Effector memory CD4-positive, alpha-beta T cell (primary cell): ENCODE data around the gene MRPL14.

Experiments
- DNase-seq, 3 donors: peaks; one replicate each; pipeline ENCODE4 v3.0.0-alpha.2; 2020
- H3K27ac ChIP-seq: 2 replicates; pipeline ENCODE4 v1.7.0; 2013; ENCODE audit warnings: mild to moderate bottlenecking, low read length, moderate library complexity; ENCODE audit not compliant: insufficient read depth, poor library complexity, severe bottlenecking
- H3K27me3 ChIP-seq: replicated peaks from 2 replicates; pipeline ENCODE4 v1.7.0; 2013; ENCODE audit warnings: mild to moderate bottlenecking, low read length; ENCODE audit not compliant: insufficient read depth, control insufficient read depth, poor library complexity, severe bottlenecking
- H3K36me3 ChIP-seq: 2 replicates; pipeline ENCODE4 v1.7.0; 2013; ENCODE audit warnings: mild to moderate bottlenecking, low read length, moderate library complexity; ENCODE audit not compliant: control insufficient read depth, insufficient read depth
- H3K4me1 ChIP-seq: 2 replicates; pipeline ENCODE4 v1.7.0; 2013; ENCODE audit warnings: low read length, mild to moderate bottlenecking; ENCODE audit not compliant: control insufficient read depth, insufficient read depth, poor library complexity, severe bottlenecking
- H3K4me3 ChIP-seq: 2 replicates; pipeline ENCODE4 v1.7.0; 2013; ENCODE audit warnings: low read length, low read depth, mild to moderate bottlenecking; ENCODE audit not compliant: insufficient read depth, poor library complexity, severe bottlenecking
- H3K9me3 ChIP-seq: 2 replicates; pipeline ENCODE4 v1.7.0; 2013; ENCODE audit warnings: mild to moderate bottlenecking, low read length, moderate library complexity; ENCODE audit not compliant: control insufficient read depth

The MRPL14 gene

GRCh38 chr6:44110966-44111365 is 16.3 kb downstream of the MRPL14 start:
- Histone ChIP-seq H3K4me3 (no peak overlapping the region), H3K4me1 (no peaks in the 10 kb centered on the region), H3K27ac (no peak overlapping the region), H3K27me3 (no peaks in the 10 kb centered on the region), H3K9me3 (no peaks in the 10 kb centered on the region), H3K36me3 (peaks cover 56% of the 10 kb centered on the region)
- DNase-seq: no peak

DNA sequence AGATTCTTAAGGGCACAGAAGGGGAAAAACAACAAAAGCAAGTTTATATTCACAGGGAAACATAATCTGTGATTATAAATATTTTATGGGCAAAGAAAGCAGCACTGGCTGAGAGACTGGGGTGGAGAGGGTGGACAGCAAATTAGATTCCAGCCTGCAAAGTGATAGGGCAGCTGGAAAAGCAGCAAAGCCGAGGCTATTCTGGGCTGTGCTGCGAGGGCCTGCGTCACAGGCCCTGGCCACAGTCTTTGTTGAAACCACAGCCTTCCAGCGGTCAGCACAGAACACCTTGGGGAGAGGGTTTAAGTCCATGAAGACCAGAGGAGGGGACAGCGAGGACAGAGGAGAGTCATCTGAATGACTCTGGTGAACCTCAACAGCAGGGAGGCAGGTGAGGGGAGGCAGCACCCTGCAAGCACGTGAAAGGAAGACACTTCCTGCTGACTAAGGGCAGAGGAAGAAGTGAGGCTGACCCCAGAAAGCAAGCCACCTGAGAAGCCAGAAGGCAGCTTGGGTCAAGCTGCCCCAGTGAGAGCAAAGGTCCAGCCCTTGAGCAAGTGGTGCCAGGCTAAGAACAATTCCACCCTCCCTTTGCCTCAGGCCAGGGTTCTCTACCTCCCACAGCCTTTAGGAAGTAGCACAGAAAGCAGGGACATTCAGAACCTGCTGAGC is 17.1 kb downstream of the MRPL14 start:
- no peak overlapping the region for H3K27ac ChIP-seq
- H3K27me3 ChIP-seq: no peaks in the 10 kb centered on the region
- no peak overlapping the region for H3K4me3 ChIP-seq
- DNase-seq: no peak
- H3K36me3 ChIP-seq: peaks cover 53% of the 10 kb centered on the region
- no peaks in the 10 kb centered on the region for H3K9me3 ChIP-seq
- H3K4me1 ChIP-seq: no peaks in the 10 kb centered on the region

- no peaks in the 10 kb centered on the region for H3K9me3 ChIP-seq
- H3K4me3 ChIP-seq: no peak overlapping the region
- DNase-seq: no peak
- H3K36me3 ChIP-seq: peaks cover 49% of the 10 kb centered on the region
- H3K4me1 ChIP-seq: no peaks in the 10 kb centered on the region
- H3K27me3 ChIP-seq: no peaks in the 10 kb centered on the region
- H3K27ac ChIP-seq: no peak overlapping the region
These were observed 18.0 kb downstream of the MRPL14 start for GRCh38 chr6:44109212-44109611.

GRCh38 chr6:44108471-44108870 is 18.8 kb downstream of the MRPL14 start:
- DNase-seq: no peak
- Histone ChIP-seq H3K27me3 (no peaks in the 10 kb centered on the region), H3K27ac (no peak overlapping the region), H3K9me3 (no peaks in the 10 kb centered on the region), H3K4me1 (no peaks in the 10 kb centered on the region), H3K36me3 (peaks cover 46% of the 10 kb centered on the region), H3K4me3 (no peak overlapping the region)

DNA sequence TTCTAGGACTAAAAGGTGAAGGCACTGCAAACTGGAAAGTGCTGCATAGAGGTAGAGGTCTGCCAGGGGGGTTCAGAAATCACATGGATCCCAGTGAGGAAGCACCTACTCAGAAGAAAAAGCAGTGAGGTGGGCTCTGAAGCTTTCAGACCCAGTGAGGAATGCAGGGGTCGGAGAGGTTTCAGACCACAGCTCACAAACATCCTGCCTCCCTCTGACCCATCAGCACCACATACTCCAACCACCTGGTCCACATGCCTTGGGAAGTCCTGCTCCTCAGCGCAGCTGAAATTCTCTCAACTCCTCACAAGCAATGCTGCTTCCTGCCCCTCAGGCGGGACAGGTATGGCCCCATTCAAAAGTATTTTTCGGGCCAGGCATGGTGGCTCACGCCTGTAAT is 20.2 kb downstream of the MRPL14 start:
- Histone ChIP-seq H3K27me3 (no peaks in the 10 kb centered on the region), H3K27ac (no peak overlapping the region), H3K9me3 (no peaks in the 10 kb centered on the region), H3K4me1 (no peaks in the 10 kb centered on the region), H3K36me3 (peaks cover 32% of the 10 kb centered on the region), H3K4me3 (no peak overlapping the region)
- no peak for DNase-seq

DNA sequence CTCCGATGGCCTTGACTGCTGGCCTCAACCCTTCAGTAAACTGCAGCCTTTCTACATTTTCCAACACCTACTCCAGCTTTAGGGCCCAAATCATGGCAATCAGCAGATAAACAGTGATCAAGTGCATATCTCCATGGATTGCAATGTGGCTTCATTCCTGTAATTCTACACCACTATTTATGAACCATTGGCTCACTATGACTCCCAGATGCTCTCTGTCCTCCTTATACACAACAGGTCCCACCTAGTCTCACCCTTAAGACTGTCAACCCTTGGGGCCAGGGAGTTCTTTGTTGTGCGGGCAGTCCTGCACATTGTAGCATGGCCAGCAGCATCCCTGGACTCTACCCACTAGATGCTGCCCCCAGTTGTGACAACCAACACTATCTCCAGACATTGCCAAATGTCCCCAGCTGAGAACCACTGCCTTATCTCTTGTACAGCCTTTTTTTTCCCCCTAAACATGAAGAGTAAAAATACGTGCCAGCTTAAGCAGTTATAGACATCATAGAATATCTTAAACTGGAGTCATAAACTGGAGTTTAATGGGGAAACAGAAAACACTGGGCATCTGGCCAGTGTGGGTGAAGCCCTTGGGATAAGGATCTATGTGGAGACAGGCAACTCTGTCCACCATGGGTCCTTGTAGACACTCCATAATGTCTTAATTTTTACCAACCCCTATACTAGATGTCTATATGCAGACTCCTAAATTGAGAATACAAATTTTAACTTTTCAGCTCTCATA is 21.1 kb downstream of the MRPL14 start:
- H3K9me3 ChIP-seq: no peaks in the 10 kb centered on the region
- H3K4me1 ChIP-seq: no peaks in the 10 kb centered on the region
- H3K27me3 ChIP-seq: no peaks in the 10 kb centered on the region
- no peak overlapping the region for H3K4me3 ChIP-seq
- H3K36me3 ChIP-seq: peaks cover 23% of the 10 kb centered on the region
- DNase-seq: no peak
- H3K27ac ChIP-seq: no peak overlapping the region

- DNase-seq: no peak
- H3K9me3 ChIP-seq: no peaks in the 10 kb centered on the region
- H3K27me3 ChIP-seq: no peaks in the 10 kb centered on the region
- H3K27ac ChIP-seq: no peak overlapping the region
- no peaks in the 10 kb centered on the region for H3K4me1 ChIP-seq
- no peak overlapping the region for H3K4me3 ChIP-seq
- H3K36me3 ChIP-seq: peaks cover 14% of the 10 kb centered on the region
These were observed 22.1 kb downstream of the MRPL14 start for GRCh38 chr6:44105146-44105545.

GRCh38 chr6:44104481-44105021 is 22.7 kb downstream of the MRPL14 start:
- no peak for DNase-seq
- H3K36me3 ChIP-seq: peaks cover 8% of the 10 kb centered on the region
- no peak overlapping the region for H3K4me3 ChIP-seq
- H3K27me3 ChIP-seq: no peaks in the 10 kb centered on the region
- no peaks in the 10 kb centered on the region for H3K9me3 ChIP-seq
- no peak overlapping the region for H3K27ac ChIP-seq
- no peaks in the 10 kb centered on the region for H3K4me1 ChIP-seq

DNA sequence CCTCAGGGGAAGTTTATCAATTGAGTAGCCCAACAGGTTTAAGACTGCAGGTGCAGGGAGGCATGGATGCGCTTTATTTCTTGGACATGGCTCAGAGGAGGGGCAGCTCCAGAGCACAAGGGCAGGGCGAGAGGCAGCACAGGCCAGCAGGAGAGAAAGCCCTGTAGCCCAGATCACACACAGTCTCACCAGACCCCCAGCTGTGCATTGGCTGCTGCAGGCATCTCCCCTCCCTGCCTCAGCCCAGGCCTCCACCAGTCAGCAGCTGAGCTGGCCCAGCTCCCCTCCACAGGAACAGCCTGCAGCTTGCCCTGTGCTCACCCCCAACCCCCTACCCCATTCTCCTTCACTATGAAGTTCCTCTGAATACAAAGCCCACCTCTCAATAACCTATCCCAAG is 24.7 kb downstream of the MRPL14 start:
- H3K27me3 ChIP-seq: no peaks in the 10 kb centered on the region
- H3K4me3 ChIP-seq: no peak overlapping the region
- H3K4me1 ChIP-seq: no peaks in the 10 kb centered on the region
- DNase-seq: no peak
- H3K9me3 ChIP-seq: no peaks in the 10 kb centered on the region
- no peak overlapping the region for H3K27ac ChIP-seq
- peaks cover 5% of the 10 kb centered on the region for H3K36me3 ChIP-seq

DNA sequence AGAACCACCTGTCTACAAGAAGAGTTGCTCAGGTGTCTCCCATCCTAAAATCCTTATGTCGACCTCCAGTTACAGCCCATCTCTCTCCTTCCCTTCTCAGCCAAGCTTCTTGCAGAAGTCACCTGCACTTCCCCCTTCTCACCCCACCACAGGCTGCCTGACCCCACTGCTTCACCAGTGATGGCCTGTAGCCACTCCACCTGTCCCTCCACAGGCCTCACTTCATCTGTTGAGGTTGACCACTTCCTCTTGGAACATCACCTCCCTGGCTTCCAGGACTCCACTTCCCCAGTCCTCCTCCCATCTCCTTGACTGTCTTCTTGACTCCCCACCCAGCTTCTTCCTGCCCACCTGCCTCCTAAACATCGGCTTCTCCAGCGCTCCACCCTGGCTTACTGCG is 25.4 kb downstream of the MRPL14 start:
- H3K27ac ChIP-seq: no peak overlapping the region
- peaks cover 5% of the 10 kb centered on the region for H3K36me3 ChIP-seq
- no peaks in the 10 kb centered on the region for H3K27me3 ChIP-seq
- DNase-seq: no peak
- no peaks in the 10 kb centered on the region for H3K9me3 ChIP-seq
- no peaks in the 10 kb centered on the region for H3K4me1 ChIP-seq
- no peak overlapping the region for H3K4me3 ChIP-seq
